Measurements from ENCODE around the gene CYP17A1.

Gene CYP17A1

DNA sequence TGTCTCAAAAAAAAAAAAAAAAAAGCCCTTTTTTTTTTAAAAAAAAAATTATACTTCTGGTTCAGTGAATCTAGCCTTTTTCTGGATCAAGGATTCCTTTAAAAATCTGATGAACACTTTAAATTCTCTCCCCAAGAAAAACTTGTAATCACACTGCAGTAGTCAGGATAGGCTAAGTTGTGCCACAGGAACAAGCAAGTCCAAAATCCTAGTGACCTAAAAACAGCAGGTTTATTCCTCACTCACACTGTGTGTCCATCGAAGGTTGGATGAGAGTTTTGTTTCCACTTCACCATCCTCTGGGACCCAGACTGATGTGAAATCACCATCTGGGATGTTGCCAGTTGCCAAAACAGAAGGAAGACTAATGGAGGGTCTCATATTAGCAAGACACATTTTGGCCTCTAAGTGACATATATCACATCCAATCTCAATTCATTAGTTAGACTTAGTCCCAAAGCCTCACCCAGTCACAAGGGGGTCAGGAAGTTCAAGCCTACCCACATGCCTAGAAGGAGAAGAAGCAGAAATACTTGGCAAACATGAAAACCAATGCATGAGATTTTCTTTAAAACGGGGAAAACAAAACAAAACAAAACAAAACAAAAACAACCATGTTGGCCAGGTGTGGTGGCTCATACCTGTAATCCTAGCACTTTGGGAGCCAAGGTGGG lies 32.7 kb downstream of the CYP17A1 start:
- no peak for DNase-seq (ENCODE audit: low spot score)
- Histone ChIP-seq H3K4me1 (ENCODE audit: insufficient read depth, poor library complexity, severe bottlenecking) (no peaks in the 10 kb centered on the region), H3K27me3 (ENCODE audit: insufficient read depth, poor library complexity, severe bottlenecking) (no peaks in the 10 kb centered on the region), H3K27ac (ENCODE audit: poor library complexity, severe bottlenecking) (no peak overlapping the region), H3K36me3 (ENCODE audit: low read depth) (peaks cover 15% of the 10 kb centered on the region; the same call in 1 of the 2 replicates), H3K4me3 (ENCODE audit: severe bottlenecking) (no peak overlapping the region), H3K9me3 (ENCODE audit: severe bottlenecking) (no peaks in the 10 kb centered on the region)
- no peak for TF ChIP-seq CTCF (IDR thresholded peaks at IDR 0.05; ENCODE audit: poor library complexity, severe bottlenecking)
- no peak for ATAC-seq (ENCODE audit: low read depth)

GRCh38 chr10:102802920-102803534 lies 34.2 kb downstream of the CYP17A1 start:
- ATAC-seq (ENCODE audit: low read depth) = peak; percentile 46; the same call in 1 of the 3 replicates
- H3K4me1 ChIP-seq (ENCODE audit: insufficient read depth, poor library complexity, severe bottlenecking) = no peaks in the 10 kb centered on the region

GRCh38 chr10:102801978-102802377 lies 35.2 kb downstream of the CYP17A1 start:
- no peak overlapping the region for H3K4me3 ChIP-seq (ENCODE audit: severe bottlenecking)
- H3K27me3 ChIP-seq (ENCODE audit: insufficient read depth, poor library complexity, severe bottlenecking) = no peaks in the 10 kb centered on the region
- H3K9me3 ChIP-seq (ENCODE audit: severe bottlenecking) = no peaks in the 10 kb centered on the region
- H3K4me1 ChIP-seq (ENCODE audit: insufficient read depth, poor library complexity, severe bottlenecking) = no peaks in the 10 kb centered on the region
- peaks cover 15% of the 10 kb centered on the region; the same call in 1 of the 2 replicates for H3K36me3 ChIP-seq (ENCODE audit: low read depth)
- ATAC-seq (ENCODE audit: low read depth) (no peak), DNase-seq (ENCODE audit: low spot score) (no peak)
- H3K27ac ChIP-seq (ENCODE audit: poor library complexity, severe bottlenecking) = no peak overlapping the region
- no peak for TF ChIP-seq CTCF (IDR thresholded peaks at IDR 0.05; ENCODE audit: poor library complexity, severe bottlenecking)

More at GRCh38 chr10:102802920-102803534, 34.2 kb downstream of the CYP17A1 start:
- DNase-seq (ENCODE audit: low spot score) = no peak
- H3K27ac ChIP-seq (ENCODE audit: poor library complexity, severe bottlenecking) = no peak overlapping the region
- no peaks in the 10 kb centered on the region for H3K27me3 ChIP-seq (ENCODE audit: insufficient read depth, poor library complexity, severe bottlenecking)
- peaks cover 15% of the 10 kb centered on the region; the same call in 1 of the 2 replicates for H3K36me3 ChIP-seq (ENCODE audit: low read depth)
- TF ChIP-seq CTCF (IDR thresholded peaks at IDR 0.05; ENCODE audit: poor library complexity, severe bottlenecking) = no peak
- no peak overlapping the region for H3K4me3 ChIP-seq (ENCODE audit: severe bottlenecking)
- no peaks in the 10 kb centered on the region for H3K9me3 ChIP-seq (ENCODE audit: severe bottlenecking)

DNA sequence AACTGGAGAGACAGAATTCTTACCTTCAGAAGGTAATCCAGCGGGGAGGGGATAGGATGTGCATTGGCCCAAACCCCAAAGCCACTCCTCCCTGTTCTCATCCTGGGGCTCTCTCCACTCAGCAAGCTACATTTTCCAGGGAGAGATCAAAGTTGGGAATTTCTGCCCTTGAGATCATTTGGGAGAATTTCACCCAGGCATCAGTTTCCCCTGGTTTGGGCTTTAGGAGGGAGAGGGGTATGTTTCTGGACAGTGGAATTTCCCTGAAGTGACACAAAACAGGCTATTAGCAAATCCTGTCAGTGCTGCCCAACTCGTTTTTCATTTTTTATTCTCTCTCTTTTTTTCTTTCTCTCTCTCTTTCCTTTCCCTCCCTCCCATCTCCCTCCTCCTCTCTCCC lies 35.7 kb downstream of the CYP17A1 start:
- Histone ChIP-seq H3K4me3 (ENCODE audit: severe bottlenecking) (no peak overlapping the region), H3K9me3 (ENCODE audit: severe bottlenecking) (no peaks in the 10 kb centered on the region), H3K4me1 (ENCODE audit: insufficient read depth, poor library complexity, severe bottlenecking) (no peaks in the 10 kb centered on the region), H3K27me3 (ENCODE audit: insufficient read depth, poor library complexity, severe bottlenecking) (no peaks in the 10 kb centered on the region), H3K27ac (ENCODE audit: poor library complexity, severe bottlenecking) (no peak overlapping the region), H3K36me3 (ENCODE audit: low read depth) (peaks cover 15% of the 10 kb centered on the region; the same call in 1 of the 2 replicates)
- ATAC-seq (ENCODE audit: low read depth) (no peak), DNase-seq (ENCODE audit: low spot score) (no peak)
- no peak for TF ChIP-seq CTCF (IDR thresholded peaks at IDR 0.05; ENCODE audit: poor library complexity, severe bottlenecking)
